HG02840 (cell line): ENCODE data around the gene SHTN1.
A peak's percentile ranks its signal among the peaks of the same experiment; 100 is the strongest.

Experiments used
- ATAC-seq: cut with Tn5 transposase; IDR thresholded peaks from one replicate; pipeline ENCODE4 v1.9.1; 2021; ENCODE audit warnings: mild to moderate bottlenecking, moderate library complexity, moderate number of reproducible peaks; ENCODE audit not compliant: unreplicated experiment, low FRiP score

The SHTN1 gene

DNA sequence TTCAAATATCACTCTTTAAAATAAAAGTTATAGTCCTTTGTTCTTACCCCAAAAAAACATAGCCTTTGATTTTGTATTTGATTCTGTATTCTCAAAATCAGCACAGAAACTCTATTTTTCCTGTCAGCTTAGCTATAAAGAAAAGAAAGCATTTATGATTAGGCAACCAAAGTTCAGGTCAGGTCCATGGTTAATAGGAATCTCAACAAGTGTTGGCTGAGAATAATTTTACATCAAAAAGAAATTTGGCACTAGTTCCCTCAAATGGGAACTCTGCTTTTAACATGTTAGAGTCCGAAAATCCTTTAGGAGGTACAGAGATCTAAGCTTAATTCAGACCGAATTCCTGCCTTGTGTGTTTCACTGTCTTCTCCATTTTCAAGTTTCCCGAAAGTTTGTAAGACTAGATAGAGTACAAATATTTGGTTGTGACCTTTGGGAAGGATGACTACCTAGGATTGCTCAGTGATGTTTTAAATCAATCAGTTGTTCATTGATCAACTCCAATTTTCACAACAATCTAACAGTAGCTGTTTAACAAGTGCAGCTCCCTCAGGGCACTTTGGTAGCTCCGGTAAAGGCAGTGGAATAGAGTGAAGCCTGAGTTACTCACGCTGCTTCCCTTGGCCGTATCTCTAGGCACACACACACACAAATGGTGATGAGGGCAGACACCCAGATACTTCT is 164.5 kb downstream of the SHTN1 start:
- no peak for ATAC-seq

DNA sequence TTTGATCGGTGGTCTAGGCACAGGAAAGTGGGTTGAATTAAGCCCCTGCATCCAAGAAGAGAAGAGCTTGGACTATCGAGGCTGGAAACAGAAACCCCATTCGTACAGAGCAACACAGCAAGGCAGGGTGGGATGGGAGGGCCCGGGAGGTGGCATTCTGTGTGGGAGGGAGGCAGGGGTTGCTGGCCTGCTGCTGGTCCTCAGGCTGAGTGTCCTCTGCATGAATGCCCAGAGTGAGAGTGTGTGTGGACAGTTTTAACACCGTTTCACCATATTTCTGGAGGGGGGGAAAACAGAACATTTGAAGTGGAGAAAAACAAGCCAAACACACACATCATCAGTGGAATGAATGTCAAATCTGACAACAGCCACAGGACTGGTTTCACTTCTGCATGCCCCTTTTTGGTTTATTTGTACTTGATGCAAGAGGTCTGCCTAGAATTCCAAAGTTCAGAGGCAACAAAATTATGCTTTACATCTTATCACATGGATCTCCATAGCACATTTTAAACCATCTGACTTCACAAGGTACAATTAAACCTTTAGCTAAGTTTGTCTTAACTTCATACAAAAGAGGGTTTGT is 166.8 kb downstream of the SHTN1 start:
- ATAC-seq: peak; percentile 65

DNA sequence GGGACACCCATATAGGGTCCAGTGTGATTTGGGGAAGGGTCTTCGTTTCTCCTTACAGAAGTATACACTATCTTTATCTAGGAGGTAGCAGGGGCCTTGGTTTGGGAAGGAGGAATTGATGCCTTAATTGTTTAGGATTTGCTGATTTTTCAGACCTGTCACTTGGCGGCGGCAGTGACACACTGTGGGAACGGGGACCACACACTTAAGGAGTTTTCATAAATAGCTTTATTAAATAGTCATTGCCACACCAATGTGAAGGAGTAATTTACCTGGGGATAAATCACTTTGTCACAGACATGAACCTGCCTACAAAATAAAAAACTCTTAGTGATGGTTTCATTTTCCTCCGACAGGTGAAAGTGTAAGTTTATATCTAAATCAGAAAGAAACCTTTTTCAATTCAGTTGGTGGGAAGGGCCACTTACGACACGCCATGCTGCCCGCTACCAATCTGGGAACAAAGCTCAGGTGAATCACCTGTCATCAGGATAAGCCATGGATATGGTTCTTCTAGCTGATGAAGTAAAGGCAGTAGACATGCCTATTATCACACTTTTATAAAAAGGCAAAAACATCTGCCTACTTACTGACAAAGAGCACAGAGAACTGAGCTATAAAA is 168.0 kb downstream of the SHTN1 start:
- no peak for ATAC-seq

DNA sequence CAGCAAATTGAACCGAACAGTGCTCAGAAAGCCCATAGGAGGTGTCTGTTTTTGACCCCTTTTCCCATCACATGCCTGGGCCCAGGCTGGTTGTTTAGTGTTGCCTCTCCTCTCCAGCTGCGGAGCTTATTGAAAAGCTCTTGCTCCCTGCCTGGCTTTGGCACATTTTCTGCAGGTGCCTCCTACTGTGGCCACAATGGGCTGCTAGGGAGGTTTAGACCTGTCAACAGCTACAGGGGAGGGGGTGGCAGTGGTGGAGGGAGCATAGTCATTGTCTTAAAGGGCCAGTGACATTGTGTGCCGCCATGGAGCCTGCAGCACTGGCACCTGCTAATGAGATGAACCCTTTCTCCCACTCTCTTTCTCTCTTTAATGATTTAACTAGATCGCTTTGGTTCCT is 168.9 kb downstream of the SHTN1 start:
- ATAC-seq: no peak

DNA sequence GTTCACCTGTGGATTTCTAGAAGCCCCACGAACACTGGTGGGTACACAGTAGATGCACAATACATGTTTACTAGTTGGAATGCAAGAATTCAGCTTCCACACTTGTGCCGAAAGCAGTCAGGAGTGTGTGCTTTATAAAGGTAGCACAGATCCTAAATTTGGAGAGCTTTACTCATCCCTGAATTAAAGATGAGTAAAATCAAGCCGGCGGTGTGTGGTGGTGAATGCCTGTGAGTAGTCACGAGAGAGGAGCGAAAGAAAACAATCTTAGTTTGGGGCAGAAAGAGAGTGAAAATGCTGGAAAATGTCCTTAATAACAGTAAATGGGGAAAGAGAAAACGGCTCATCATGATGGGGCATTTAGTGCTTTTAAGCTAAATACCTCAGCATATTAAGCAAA is 169.3 kb downstream of the SHTN1 start:
- ATAC-seq: no peak

DNA sequence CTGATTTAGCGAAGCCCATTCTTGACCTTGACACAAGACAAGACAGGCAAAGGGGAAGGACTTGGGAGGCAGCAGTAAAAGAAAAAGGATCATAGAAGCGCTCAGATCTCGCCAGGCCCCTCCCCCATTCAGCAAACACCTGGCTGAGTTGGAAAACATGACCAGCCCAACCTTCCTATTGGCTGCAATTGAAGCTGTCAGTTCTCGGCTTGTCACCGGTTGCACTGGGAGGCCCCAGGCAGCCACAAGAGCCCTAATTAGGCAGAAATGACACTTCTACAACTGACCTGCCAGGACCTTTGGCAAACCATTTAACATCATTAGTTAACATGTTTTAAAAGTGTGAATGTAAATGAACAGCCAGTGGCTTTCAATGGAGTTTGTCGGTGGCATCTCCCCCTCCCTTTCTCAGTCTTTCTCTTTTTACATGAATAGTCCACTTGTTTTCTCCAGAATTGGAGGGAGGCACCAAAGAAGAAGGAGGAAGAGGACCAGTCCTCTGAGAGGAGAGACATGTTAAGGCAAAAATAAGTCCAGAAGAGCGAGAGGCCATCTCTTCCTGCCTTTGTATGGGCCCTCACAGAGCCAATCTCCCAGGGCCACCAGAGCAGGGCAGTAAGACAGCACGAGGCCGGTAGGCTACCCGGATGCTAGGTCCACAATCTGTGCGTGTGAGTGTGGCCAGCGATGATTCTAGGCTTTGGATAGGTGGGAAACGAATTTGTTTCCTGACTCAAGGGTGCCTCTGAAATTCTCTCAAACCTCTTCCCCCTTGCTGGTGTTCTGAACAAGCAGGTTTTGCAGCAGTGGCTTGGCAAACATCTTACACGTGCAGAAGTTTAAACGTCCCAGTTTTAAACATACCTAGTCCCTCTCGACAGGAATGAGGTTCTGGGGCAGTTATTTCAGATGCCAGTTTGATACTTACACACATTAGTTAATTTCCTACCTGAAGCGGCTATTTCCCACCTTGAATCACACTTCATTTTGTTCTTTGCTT is 170.7 kb downstream of the SHTN1 start:
- no peak for ATAC-seq

DNA sequence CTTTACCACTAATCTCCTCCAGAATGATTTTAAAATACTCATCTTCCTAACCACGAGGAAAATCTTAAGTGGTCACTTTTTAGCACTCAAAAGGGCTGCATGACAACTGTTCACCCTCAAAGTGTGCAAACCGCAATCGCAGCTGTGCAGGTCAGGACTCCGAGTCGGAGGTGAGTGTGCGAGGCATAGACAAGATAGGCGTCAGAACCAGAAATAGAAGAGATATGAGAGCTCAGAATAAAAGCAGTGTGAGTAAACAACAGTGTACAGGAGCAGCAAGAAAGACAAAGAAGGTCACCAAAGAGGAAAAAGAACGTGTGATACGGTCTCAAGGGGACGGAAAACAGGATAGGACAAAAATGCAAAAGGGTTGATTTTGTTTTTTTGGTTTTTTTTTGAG is 173.2 kb downstream of the SHTN1 start:
- no peak for ATAC-seq
